Right atrium auricular region (tissue), 2 donors: Measurements from ENCODE around the gene NEK5. TPM values are rescaled to one million over a fixed set of nuclear protein-coding genes. Genes with fewer than 3 reads are reported as not detected.

Source experiments
- DNase-seq: peaks from one replicate; pipeline ENCODE4 v3.0.0-alpha.2; 2019; ENCODE audit warnings: low spot score
- H3K27ac ChIP-seq, 2 donors: fragments of 200-600 bp; sonication (generic); 1 replicate in 1 of 2; 2 replicates in 1 of 2; pipeline ENCODE4 v1.5.1; 2016 to 2019
- H3K27me3 ChIP-seq, 2 donors: fragments of 200-600 bp; sonication (generic); one replicate each; pipeline versions ENCODE4 v1.5.1 to v1.6.0; 2017 to 2019
- H3K36me3 ChIP-seq: fragments of 200-600 bp; sonication (generic); one replicate; pipeline ENCODE4 v1.5.1; 2016
- H3K4me1 ChIP-seq, 2 donors: fragments of 200-600 bp; sonication (generic); one replicate each; pipeline versions ENCODE4 v1.5.1 to v1.6.0; 2017 to 2019
- H3K4me3 ChIP-seq, 2 donors: fragments of 200-600 bp; sonication (generic); 1 replicate in 1 of 2; 2 replicates in 1 of 2; pipeline ENCODE4 v1.5.1; 2017 to 2019; ENCODE audit warnings: mild to moderate bottlenecking in 1 of 2, moderate library complexity in 1 of 2
- H3K9me3 ChIP-seq, 2 donors: fragments of 200-600 bp; sonication (generic); one replicate each; pipeline ENCODE4 v1.5.1; 2019
- total RNA-seq, 2 donors: library from RNA; depleted of rRNA; stranded (reverse); fragments of >200 nt; gene quantifications; one replicate each; pipeline ENCODE4 v1.1.0, GENCODE V29; 2016
- TF ChIP-seq, protein P1 (sequence below), 2 donors: fragments of 200-600 bp; sonication (generic); IDR thresholded peaks; one replicate each; pipeline ENCODE4 v1.5.1; 2019; ENCODE audit warnings: antibody characterized with exemption in 2 of 2

Gene NEK5
- total RNA-seq, 2 donors from 2014 or later = 0.55 to 1.1 TPM

DNA sequence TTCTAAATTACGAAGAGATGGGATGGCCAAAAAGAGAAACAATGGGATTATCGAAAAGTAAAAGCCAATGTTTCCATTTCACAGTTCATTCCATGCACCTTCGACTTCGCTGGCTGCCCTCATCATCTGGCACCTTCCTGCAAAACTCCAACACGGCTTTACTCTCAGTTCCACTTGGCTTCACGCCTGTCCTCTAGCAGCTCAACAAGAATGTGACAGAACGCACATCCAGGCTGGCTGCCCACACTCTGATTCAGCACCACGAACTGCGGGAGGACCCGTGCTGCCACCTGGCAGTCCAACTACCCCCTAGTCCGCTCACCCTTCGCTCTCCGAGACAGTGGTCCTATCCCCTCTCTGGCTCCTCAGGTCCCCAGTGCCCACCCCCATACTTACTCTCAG lies 129.4 kb downstream of the NEK5 start:
- peaks cover 0 to 30% of the 10 kb centered on the region in 2 donors for H3K4me1 ChIP-seq
- H3K27ac ChIP-seq = peak overlapping the region; percentile 40 to 52
- H3K9me3 ChIP-seq = no peaks in the 10 kb centered on the region
- no peak overlapping the region for H3K4me3 ChIP-seq
- TF ChIP-seq, protein P1, sequence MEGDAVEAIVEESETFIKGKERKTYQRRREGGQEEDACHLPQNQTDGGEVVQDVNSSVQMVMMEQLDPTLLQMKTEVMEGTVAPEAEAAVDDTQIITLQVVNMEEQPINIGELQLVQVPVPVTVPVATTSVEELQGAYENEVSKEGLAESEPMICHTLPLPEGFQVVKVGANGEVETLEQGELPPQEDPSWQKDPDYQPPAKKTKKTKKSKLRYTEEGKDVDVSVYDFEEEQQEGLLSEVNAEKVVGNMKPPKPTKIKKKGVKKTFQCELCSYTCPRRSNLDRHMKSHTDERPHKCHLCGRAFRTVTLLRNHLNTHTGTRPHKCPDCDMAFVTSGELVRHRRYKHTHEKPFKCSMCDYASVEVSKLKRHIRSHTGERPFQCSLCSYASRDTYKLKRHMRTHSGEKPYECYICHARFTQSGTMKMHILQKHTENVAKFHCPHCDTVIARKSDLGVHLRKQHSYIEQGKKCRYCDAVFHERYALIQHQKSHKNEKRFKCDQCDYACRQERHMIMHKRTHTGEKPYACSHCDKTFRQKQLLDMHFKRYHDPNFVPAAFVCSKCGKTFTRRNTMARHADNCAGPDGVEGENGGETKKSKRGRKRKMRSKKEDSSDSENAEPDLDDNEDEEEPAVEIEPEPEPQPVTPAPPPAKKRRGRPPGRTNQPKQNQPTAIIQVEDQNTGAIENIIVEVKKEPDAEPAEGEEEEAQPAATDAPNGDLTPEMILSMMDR (IDR thresholded peaks at IDR 0.05) = peak in 1 of 2 donors; percentile 38
- H3K27me3 ChIP-seq = no peaks in the 10 kb centered on the region
- no peaks in the 10 kb centered on the region for H3K36me3 ChIP-seq
- peak; percentile 68 for DNase-seq

DNA sequence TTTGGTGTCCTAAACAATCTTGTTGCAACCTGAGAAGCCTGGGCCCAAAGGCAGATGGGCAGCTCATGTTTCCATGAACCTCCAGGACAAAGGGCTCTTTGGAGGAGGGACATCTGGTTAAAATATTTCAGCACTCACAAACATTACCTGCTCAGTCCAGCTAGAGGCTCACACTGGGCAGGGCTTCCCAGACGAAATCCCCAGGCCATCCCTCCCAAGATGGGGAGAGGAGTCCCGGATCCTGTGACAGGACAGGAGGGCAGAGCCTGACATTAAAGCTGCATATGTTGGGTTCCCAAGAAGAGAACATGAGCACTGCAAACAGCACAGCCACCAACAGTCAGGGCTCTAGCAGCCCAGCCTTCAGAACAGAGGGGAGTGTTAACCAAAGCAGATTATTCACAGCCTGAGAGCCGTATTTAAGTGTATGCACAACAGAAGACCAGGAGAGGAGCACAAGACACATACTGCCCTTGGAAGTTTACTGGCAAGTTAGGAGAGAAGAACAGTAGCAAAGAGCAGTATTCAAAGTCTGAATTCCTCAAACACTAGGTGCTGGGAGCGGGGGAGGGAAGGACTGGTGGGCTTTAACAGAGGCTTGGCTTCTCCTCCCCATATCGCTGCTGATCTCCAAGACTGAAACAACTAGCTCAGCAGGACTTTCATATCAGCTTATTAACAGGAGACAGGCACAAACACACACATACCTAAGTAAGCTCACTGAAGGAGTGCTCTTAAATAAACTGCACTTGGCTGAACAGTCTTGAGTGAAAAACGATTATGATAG lies 130.0 kb downstream of the NEK5 start:
- H3K27me3 ChIP-seq = no peaks in the 10 kb centered on the region
- peak overlapping the region in 1 of 2 donors; percentile 52 for H3K27ac ChIP-seq
- DNase-seq = no peak
- TF ChIP-seq, protein P1 (IDR thresholded peaks at IDR 0.05) = no peak
- H3K9me3 ChIP-seq = no peaks in the 10 kb centered on the region
- no peaks in the 10 kb centered on the region for H3K36me3 ChIP-seq
- no peak overlapping the region for H3K4me3 ChIP-seq
- H3K4me1 ChIP-seq = peaks cover 0 to 30% of the 10 kb centered on the region in 2 donors

DNA sequence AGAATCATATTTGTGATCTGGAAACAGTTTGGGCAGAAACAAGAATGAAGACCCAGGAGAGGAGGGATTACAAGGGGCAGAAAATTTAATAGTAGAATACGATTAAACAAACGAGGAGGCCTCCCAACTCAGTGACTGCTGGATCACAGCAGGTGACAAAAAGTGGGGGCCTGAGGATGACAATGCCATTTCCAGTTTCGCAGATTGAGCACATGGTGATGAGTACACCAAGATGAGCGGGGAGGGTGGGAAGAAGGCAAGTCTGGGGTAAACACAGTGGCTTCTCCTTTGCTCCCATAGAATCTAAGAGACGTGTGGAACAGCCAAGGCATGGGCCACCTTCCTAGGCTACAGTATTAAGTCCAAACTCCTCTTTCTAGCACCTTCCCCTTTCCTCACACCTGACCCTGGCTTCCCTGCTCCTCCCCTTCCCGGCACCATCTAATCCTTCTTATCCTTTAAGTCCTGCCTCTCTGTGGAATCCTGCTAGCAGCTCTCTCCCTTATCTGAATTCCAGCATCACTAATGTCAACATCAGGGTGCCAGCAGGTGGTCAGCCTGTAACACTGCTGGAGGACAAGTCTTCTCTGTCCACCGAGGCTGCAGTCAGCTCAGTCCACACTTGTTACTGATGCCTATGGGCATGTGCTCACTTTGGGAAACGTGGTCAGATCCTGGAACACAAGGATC lies 131.1 kb downstream of the NEK5 start:
- H3K27me3 ChIP-seq = no peaks in the 10 kb centered on the region
- no peak overlapping the region for H3K27ac ChIP-seq
- DNase-seq = no peak
- peaks cover 0 to 30% of the 10 kb centered on the region in 2 donors for H3K4me1 ChIP-seq
- H3K9me3 ChIP-seq = no peaks in the 10 kb centered on the region
- H3K4me3 ChIP-seq = no peak overlapping the region
- no peaks in the 10 kb centered on the region for H3K36me3 ChIP-seq
- TF ChIP-seq, protein P1 (IDR thresholded peaks at IDR 0.05) = no peak

DNA sequence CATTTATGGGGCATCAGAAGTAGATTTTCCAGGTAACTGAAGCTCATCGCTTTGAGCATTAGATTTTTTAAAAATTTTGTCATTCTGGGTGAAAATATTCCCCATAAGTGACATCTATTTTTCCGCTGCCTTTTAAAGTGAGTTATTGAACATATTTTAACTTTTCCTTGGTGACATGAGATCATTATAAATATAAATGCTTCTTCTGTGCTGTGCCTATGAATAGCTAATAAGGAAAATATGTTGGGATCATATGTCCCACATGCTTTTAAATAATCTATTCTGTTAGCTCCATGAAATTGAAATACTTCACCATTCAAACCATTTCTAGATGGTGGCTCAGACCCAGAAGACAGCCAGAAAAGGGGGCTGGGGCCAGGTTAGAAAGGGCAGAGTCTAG lies 131.7 kb downstream of the NEK5 start:
- H3K4me1 ChIP-seq = peaks cover 0 to 30% of the 10 kb centered on the region in 2 donors
- TF ChIP-seq, protein P1 (IDR thresholded peaks at IDR 0.05) = no peak
- H3K36me3 ChIP-seq = no peaks in the 10 kb centered on the region
- DNase-seq = no peak
- no peaks in the 10 kb centered on the region for H3K27me3 ChIP-seq
- no peak overlapping the region for H3K4me3 ChIP-seq
- H3K9me3 ChIP-seq = no peaks in the 10 kb centered on the region
- H3K27ac ChIP-seq = no peak overlapping the region

DNA sequence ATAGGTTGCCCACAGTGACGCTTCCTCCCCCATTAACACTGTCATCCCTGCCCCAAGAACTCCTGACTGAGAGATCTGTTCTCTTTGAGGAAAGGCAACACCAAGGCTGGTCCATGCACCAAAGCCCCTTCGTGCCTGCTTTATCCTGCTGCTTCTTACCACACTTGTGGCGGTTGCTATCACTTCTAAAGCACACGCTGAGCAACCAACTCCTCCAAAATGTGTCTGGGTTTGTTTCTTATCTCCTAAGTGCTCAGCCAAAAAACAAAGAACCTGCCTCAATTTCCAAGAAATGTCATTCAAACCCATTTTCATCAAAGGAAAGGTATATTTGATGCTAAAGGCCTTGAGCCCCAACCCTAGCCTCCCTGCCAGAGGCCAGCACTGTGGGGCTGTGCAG lies 132.2 kb downstream of the NEK5 start:
- Histone ChIP-seq H3K27ac (no peak overlapping the region), H3K27me3 (no peaks in the 10 kb centered on the region), H3K9me3 (no peaks in the 10 kb centered on the region), H3K4me1 (peaks cover 0 to 30% of the 10 kb centered on the region in 2 donors), H3K4me3 (no peak overlapping the region), H3K36me3 (no peaks in the 10 kb centered on the region)
- no peak for DNase-seq
- TF ChIP-seq, protein P1 (IDR thresholded peaks at IDR 0.05) = no peak
